22Rv1 (cell line): ENCODE results near the gene COL4A2.

Experiments
- CTCF ChIP-seq: fragments of 450-650 bp; IDR thresholded peaks from 2 replicates; pipeline ENCODE4 v1.5.1; 2017; ENCODE audit warnings: mild to moderate bottlenecking
- ZFX ChIP-seq: fragments of 450-650 bp; IDR thresholded peaks from 2 replicates; pipeline ENCODE4 v1.6.1; 2017; ENCODE audit warnings: antibody characterized with exemption, borderline replicate concordance

- TF ChIP-seq CTCF (no peak), ZFX (no peak)
Observed at GRCh38 chr13:110263888-110264287, 43.2 kb upstream of the COL4A2 start.
